Choroid plexus epithelial cell (primary cell): ENCODE data around the gene SIGLEC6.

Experiments
- DNase-seq: peaks from one replicate; pipeline ENCODE4 v3.0.0-alpha.2; 2010; ENCODE audit warnings: low read depth
- H3K4me3 ChIP-seq: 2 replicates; pipeline ENCODE4 v1.5.1; 2011; ENCODE audit warnings: low read depth, mild to moderate bottlenecking, control low read depth, low read length, moderate library complexity
- CTCF ChIP-seq: conservative IDR thresholded peaks from 2 replicates; pipeline ENCODE4 v1.5.1; 2011; ENCODE audit warnings: low read depth, mild to moderate bottlenecking, control low read depth, inconsistent platforms, low read length, moderate library complexity

The SIGLEC6 gene

GRCh38 chr19:51524666-51525264 lies 6.7 kb downstream of the SIGLEC6 start:
- DNase-seq: no peak
- TF ChIP-seq CTCF: no peak

GRCh38 chr19:51521781-51522180 lies 9.7 kb downstream of the SIGLEC6 start:
- no peak overlapping the region for H3K4me3 ChIP-seq
- no peak for TF ChIP-seq CTCF
- no peak for DNase-seq

More at GRCh38 chr19:51524666-51525264, 6.7 kb downstream of the SIGLEC6 start:
- H3K4me3 ChIP-seq: no peak overlapping the region

GRCh38 chr19:51521357-51521756 lies 10.1 kb downstream of the SIGLEC6 start:
- no peak for TF ChIP-seq CTCF

GRCh38 chr19:51520728-51521127 lies 10.7 kb downstream of the SIGLEC6 start:
- TF ChIP-seq CTCF: no peak
- no peak overlapping the region for H3K4me3 ChIP-seq
- DNase-seq: no peak

More at GRCh38 chr19:51521357-51521756, 10.1 kb downstream of the SIGLEC6 start:
- H3K4me3 ChIP-seq: no peak overlapping the region
- no peak for DNase-seq

- peak; percentile 78 for DNase-seq
- H3K4me3 ChIP-seq: no peak overlapping the region
- TF ChIP-seq CTCF: peak; percentile 84
Observed at GRCh38 chr19:51514866-51515481, 16.5 kb downstream of the SIGLEC6 start.

- DNase-seq: no peak
- TF ChIP-seq CTCF: no peak
- H3K4me3 ChIP-seq: no peak overlapping the region
Observed at GRCh38 chr19:51513968-51514367, 17.5 kb downstream of the SIGLEC6 start.

GRCh38 chr19:51511353-51511752 lies 20.1 kb downstream of the SIGLEC6 start:
- H3K4me3 ChIP-seq: no peak overlapping the region
- peak; percentile 36 for TF ChIP-seq CTCF
- DNase-seq: peak; percentile 2
